BLaER1 treated with 17β-estradiol and CSF1 and Interleukin-3, amounts not matched to agents 10 nM and 100 nM (cell line): Measurements from ENCODE around the gene ST3GAL6.

Experiments
- H3K27ac ChIP-seq, 11 experiments: shearing (Covaris generic); formaldehyde crosslinking; 2 replicates each; pipeline ENCODE4 v1.8.1; 2022
- H3K27me3 ChIP-seq, 11 experiments: shearing (Covaris generic); formaldehyde crosslinking; 2 replicates each; pipeline ENCODE4 v1.8.1; 2022
- H3K36me3 ChIP-seq, 11 experiments: shearing (Covaris generic); formaldehyde crosslinking; 2 replicates each; pipeline ENCODE4 v1.8.1; 2022
- H3K4me1 ChIP-seq, 10 experiments: shearing (Covaris generic); formaldehyde crosslinking; 2 replicates each; pipeline ENCODE4 v1.8.1; 2022
- H3K4me2 ChIP-seq, 11 experiments: shearing (Covaris generic); formaldehyde crosslinking; 2 replicates each; pipeline ENCODE4 v1.8.1; 2022
- H3K4me3 ChIP-seq, 10 experiments: shearing (Covaris generic); formaldehyde crosslinking; 2 replicates each; pipeline ENCODE4 v1.8.1; 2022
- H3K9ac ChIP-seq, 11 experiments: shearing (Covaris generic); formaldehyde crosslinking; 2 replicates each; pipeline ENCODE4 v1.8.1; 2022
- H3K9me3 ChIP-seq, 11 experiments: shearing (Covaris generic); formaldehyde crosslinking; replicated peaks in 1 of 11; 2 replicates each; pipeline ENCODE4 v1.8.1; 2022
- H4K20me1 ChIP-seq, 11 experiments: shearing (Covaris generic); formaldehyde crosslinking; 2 replicates each; pipeline ENCODE4 v1.8.1; 2022
- Cebpa-rat ChIP-seq, 11 experiments: shearing (Covaris generic); IDR thresholded peaks; 2 replicates each; pipeline ENCODE4 v1.8.1; 2022

Gene ST3GAL6

GRCh38 chr3:98728672-98729071 lies 34.5 kb upstream of the ST3GAL6 start:
- Histone ChIP-seq H4K20me1 (no peaks in the 10 kb centered on the region), H3K27me3 (no peaks in the 10 kb centered on the region), H3K9me3 (peaks cover 18 to 26% (median 22%) of the 10 kb centered on the region in 11 experiments), H3K27ac (peak overlapping the region in 4 of 11 experiments; percentile 24 to 85 (median 77); a peak in 8 of 22 replicates), H3K9ac (peak overlapping the region in 2 of 11 experiments; percentile 8 to 43; a peak in 2 of 22 replicates), H3K4me2 (peak overlapping the region in 4 of 11 experiments; percentile 68 to 76 (median 72); a peak in 7 of 22 replicates), H3K4me3 (no peak overlapping the region), H3K4me1 (peaks cover 0 to 62% (median 13%) of the 10 kb centered on the region in 10 experiments; a peak in 11 of 20 replicates), H3K36me3 (no peaks in the 10 kb centered on the region; a peak in 1 of 22 replicates)
- no peak for TF ChIP-seq Cebpa-rat (IDR thresholded peaks at IDR 0.05)

- H3K27ac ChIP-seq = peak overlapping the region in 6 of 11 experiments; percentile 40 to 85 (median 76); a peak in 11 of 22 replicates
- H3K36me3 ChIP-seq = no peaks in the 10 kb centered on the region; a peak in 1 of 22 replicates
- no peaks in the 10 kb centered on the region for H3K27me3 ChIP-seq
- peak overlapping the region in 3 of 11 experiments; percentile 53 to 66 (median 63); a peak in 5 of 22 replicates for H3K9ac ChIP-seq
- no peak for TF ChIP-seq Cebpa-rat (IDR thresholded peaks at IDR 0.05)
- H3K4me2 ChIP-seq = peak overlapping the region in 6 of 11 experiments; percentile 39 to 76 (median 72); a peak in 12 of 22 replicates
- peaks cover 18 to 32% (median 27%) of the 10 kb centered on the region in 11 experiments for H3K9me3 ChIP-seq
- peaks cover 0 to 61% (median 13%) of the 10 kb centered on the region in 10 experiments; a peak in 11 of 20 replicates for H3K4me1 ChIP-seq
- no peaks in the 10 kb centered on the region for H4K20me1 ChIP-seq
- no peak overlapping the region for H3K4me3 ChIP-seq
These were observed 32.8 kb upstream of the ST3GAL6 start for GRCh38 chr3:98730338-98730737.

- peaks cover 18 to 32% (median 27%) of the 10 kb centered on the region in 11 experiments for H3K9me3 ChIP-seq
- peak overlapping the region in 6 of 11 experiments; percentile 39 to 76 (median 72); a peak in 12 of 22 replicates for H3K4me2 ChIP-seq
- TF ChIP-seq Cebpa-rat (IDR thresholded peaks at IDR 0.05) = no peak
- peaks cover 0 to 55% (median 13%) of the 10 kb centered on the region in 10 experiments; a peak in 11 of 20 replicates for H3K4me1 ChIP-seq
- no peak overlapping the region for H3K4me3 ChIP-seq
- no peaks in the 10 kb centered on the region for H4K20me1 ChIP-seq
- H3K27ac ChIP-seq = peak overlapping the region in 6 of 11 experiments; percentile 40 to 85 (median 76); a peak in 11 of 22 replicates
- no peaks in the 10 kb centered on the region for H3K27me3 ChIP-seq
- H3K36me3 ChIP-seq = no peaks in the 10 kb centered on the region; a peak in 1 of 22 replicates
- peak overlapping the region in 3 of 11 experiments; percentile 53 to 66 (median 63); a peak in 5 of 22 replicates for H3K9ac ChIP-seq
These were observed 32.1 kb upstream of the ST3GAL6 start for GRCh38 chr3:98730886-98731537.

GRCh38 chr3:98731720-98732285 lies 31.3 kb upstream of the ST3GAL6 start:
- Histone ChIP-seq H3K36me3 (no peaks in the 10 kb centered on the region; a peak in 1 of 22 replicates), H3K4me3 (no peak overlapping the region), H3K9me3 (peaks cover 18 to 32% (median 27%) of the 10 kb centered on the region in 11 experiments), H3K4me1 (peaks cover 0 to 47% (median 13%) of the 10 kb centered on the region in 10 experiments; a peak in 11 of 20 replicates), H3K27ac (peak overlapping the region in 3 of 11 experiments; percentile 81 to 85 (median 84); a peak in 4 of 22 replicates), H3K9ac (no peak overlapping the region), H3K4me2 (no peak overlapping the region), H4K20me1 (no peaks in the 10 kb centered on the region), H3K27me3 (no peaks in the 10 kb centered on the region)
- no peak for TF ChIP-seq Cebpa-rat (IDR thresholded peaks at IDR 0.05)

- no peak overlapping the region for H3K9ac ChIP-seq
- no peak overlapping the region for H3K4me2 ChIP-seq
- H4K20me1 ChIP-seq = no peaks in the 10 kb centered on the region
- H3K27me3 ChIP-seq = no peaks in the 10 kb centered on the region
- peak overlapping the region in 2 of 11 experiments; percentile 84 to 85; a peak in 4 of 22 replicates for H3K27ac ChIP-seq
- H3K36me3 ChIP-seq = no peaks in the 10 kb centered on the region; a peak in 1 of 22 replicates
- TF ChIP-seq Cebpa-rat (IDR thresholded peaks at IDR 0.05) = no peak
- H3K4me3 ChIP-seq = no peak overlapping the region
- H3K9me3 ChIP-seq = peaks cover 18 to 32% (median 27%) of the 10 kb centered on the region in 11 experiments
- peaks cover 0 to 44% (median 13%) of the 10 kb centered on the region in 10 experiments; a peak in 13 of 20 replicates for H3K4me1 ChIP-seq
These were observed 30.7 kb upstream of the ST3GAL6 start for GRCh38 chr3:98732286-98733052.

GRCh38 chr3:98733053-98733811 lies 29.9 kb upstream of the ST3GAL6 start:
- Histone ChIP-seq H3K36me3 (no peaks in the 10 kb centered on the region; a peak in 1 of 22 replicates), H4K20me1 (no peaks in the 10 kb centered on the region), H3K27ac (peak overlapping the region in 2 of 11 experiments; percentile 84 to 85; a peak in 3 of 22 replicates), H3K4me1 (peaks cover 0 to 44% (median 14%) of the 10 kb centered on the region in 10 experiments; a peak in 13 of 20 replicates), H3K27me3 (no peaks in the 10 kb centered on the region), H3K9me3 (peaks cover 18 to 32% (median 27%) of the 10 kb centered on the region in 11 experiments), H3K4me2 (no peak overlapping the region), H3K4me3 (no peak overlapping the region), H3K9ac (no peak overlapping the region)
- TF ChIP-seq Cebpa-rat (IDR thresholded peaks at IDR 0.05) = no peak

- H4K20me1 ChIP-seq = no peaks in the 10 kb centered on the region
- TF ChIP-seq Cebpa-rat (IDR thresholded peaks at IDR 0.05) = no peak
- no peaks in the 10 kb centered on the region for H3K27me3 ChIP-seq
- H3K27ac ChIP-seq = no peak overlapping the region
- H3K9me3 ChIP-seq = peaks cover 18 to 32% (median 27%) of the 10 kb centered on the region in 11 experiments
- H3K9ac ChIP-seq = no peak overlapping the region
- peaks cover 0 to 44% (median 14%) of the 10 kb centered on the region in 10 experiments; a peak in 13 of 20 replicates for H3K4me1 ChIP-seq
- no peaks in the 10 kb centered on the region; a peak in 1 of 22 replicates for H3K36me3 ChIP-seq
- no peak overlapping the region for H3K4me2 ChIP-seq
- no peak overlapping the region for H3K4me3 ChIP-seq
These were observed 29.3 kb upstream of the ST3GAL6 start for GRCh38 chr3:98733812-98734281.

- Histone ChIP-seq H3K27ac (no peak overlapping the region), H3K27me3 (no peaks in the 10 kb centered on the region), H3K9ac (no peak overlapping the region), H3K36me3 (no peaks in the 10 kb centered on the region; a peak in 1 of 22 replicates), H3K9me3 (peaks cover 18 to 32% (median 27%) of the 10 kb centered on the region in 11 experiments), H3K4me2 (no peak overlapping the region), H3K4me1 (peaks cover 0 to 44% (median 15%) of the 10 kb centered on the region in 10 experiments; a peak in 13 of 20 replicates), H4K20me1 (no peaks in the 10 kb centered on the region), H3K4me3 (no peak overlapping the region)
- TF ChIP-seq Cebpa-rat (IDR thresholded peaks at IDR 0.05) = no peak
These were observed 28.8 kb upstream of the ST3GAL6 start for GRCh38 chr3:98734306-98734705.
